HG02759 (cell line): ENCODE data around the gene SLC36A2.

Experiments used
- ATAC-seq: cut with Tn5 transposase; IDR thresholded peaks from one replicate; pipeline ENCODE4 v1.9.1; 2021; ENCODE audit warnings: mild to moderate bottlenecking, moderate library complexity; ENCODE audit not compliant: unreplicated experiment

SLC36A2 gene

DNA sequence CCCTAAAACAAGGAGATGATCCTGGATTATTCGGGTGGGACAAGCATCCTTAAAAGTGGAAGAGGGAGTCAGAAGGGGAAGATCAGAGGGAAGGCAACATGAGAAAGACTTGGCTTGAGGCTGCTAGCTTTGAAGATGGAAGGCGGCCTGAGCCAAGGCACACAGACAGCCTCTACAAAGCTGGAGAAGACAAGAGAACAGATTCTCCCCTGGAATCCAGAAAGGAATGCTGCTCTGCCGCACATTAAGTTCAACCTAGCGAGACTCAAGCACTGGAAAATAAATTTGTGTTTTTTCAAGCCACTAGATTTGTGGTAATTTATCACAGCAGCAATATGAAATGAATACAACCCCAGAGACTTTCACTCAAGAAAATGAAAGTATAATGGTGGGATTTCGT is 61.7 kb downstream of the SLC36A2 start:
- no peak for ATAC-seq

GRCh38 chr5:151284392-151284967 is 62.9 kb downstream of the SLC36A2 start:
- no peak for ATAC-seq

- no peak for ATAC-seq
Measured at GRCh38 chr5:151283120-151283825, 64.1 kb downstream of the SLC36A2 start.

- ATAC-seq: no peak
Measured at GRCh38 chr5:151281001-151281639, 66.2 kb downstream of the SLC36A2 start.

GRCh38 chr5:151280443-151280842 is 66.9 kb downstream of the SLC36A2 start:
- ATAC-seq: no peak

DNA sequence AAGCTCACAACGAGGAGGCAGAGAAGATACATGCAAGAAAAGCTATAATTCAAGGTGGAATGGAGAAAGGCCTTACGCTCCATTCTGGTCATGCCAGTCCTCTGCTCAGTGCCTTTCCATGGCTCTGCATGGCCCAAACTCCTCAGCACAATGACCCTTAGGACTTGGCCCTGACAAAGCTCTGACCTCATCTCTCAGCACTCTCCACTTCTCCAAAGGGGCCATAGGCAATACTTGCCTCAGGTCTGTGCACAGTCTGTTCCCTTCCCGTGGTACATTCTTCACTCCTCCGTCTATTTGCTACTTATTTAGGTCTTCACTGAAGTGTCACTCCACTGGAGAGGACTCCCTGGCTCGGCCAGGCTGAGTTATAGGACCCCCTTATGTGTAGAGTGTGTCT is 68.5 kb downstream of the SLC36A2 start:
- ATAC-seq: no peak

GRCh38 chr5:151275803-151276202 is 71.6 kb downstream of the SLC36A2 start:
- ATAC-seq: no peak

- ATAC-seq: no peak
Measured at GRCh38 chr5:151274666-151275065, 72.7 kb downstream of the SLC36A2 start.

GRCh38 chr5:151271336-151271735 is 76.0 kb downstream of the SLC36A2 start:
- ATAC-seq: no peak

DNA sequence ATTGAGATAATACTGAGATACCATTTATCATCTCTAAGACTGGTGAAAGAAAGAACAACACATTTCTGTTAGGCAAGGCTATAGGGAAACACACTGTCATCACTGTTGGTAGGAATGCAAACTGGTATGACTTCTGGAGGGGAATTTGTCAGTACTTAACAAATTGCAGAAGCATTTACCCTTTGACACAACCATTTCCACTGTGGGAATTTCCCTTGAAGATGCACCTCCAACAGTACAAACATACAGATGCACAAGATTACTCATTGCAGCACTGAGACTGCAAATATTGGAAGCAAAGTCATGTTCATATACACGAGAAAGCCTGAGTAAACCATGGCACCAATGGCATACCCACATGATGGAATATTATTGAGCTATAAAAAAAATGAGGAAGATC is 76.8 kb downstream of the SLC36A2 start:
- peak; percentile 95 for ATAC-seq

DNA sequence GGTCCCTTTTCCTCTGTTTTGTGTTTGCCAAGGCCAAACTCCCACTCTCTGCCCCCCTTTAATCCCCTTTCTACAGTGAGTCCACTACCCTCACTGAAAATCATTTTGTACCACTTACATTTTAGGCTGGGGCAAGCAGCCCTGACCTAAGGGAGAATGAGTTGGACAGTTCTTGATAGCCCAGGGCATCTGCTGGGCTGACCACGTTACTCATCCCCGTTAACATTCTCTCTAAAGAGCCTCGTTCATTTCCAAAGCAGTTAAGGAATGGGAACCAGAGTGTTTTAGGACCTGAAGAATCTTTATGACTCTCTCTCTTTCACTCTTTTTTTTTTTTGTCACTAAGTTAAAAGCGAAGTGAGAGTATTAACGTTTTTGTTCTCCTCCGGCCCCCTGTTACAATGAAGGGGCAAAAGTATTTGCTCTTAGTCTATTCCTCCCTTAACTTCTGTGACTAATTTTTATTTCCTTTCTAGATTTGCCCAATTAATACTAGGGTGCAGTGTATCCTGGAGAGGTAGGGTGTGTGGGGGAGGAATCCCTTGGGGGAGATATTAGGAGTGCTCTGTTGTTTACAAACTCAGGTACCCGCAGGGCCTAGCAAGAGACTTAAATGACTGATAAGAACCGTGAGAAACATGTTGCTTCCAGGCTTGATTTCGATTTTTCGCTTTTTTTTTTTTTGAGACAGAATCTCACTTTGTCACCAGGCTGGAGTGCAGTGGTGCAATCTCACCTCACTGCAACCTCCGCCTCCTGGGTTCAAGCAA is 79.7 kb downstream of the SLC36A2 start:
- ATAC-seq: no peak
